ENCODE data around the gene LATS2.

LATS2 gene

DNA sequence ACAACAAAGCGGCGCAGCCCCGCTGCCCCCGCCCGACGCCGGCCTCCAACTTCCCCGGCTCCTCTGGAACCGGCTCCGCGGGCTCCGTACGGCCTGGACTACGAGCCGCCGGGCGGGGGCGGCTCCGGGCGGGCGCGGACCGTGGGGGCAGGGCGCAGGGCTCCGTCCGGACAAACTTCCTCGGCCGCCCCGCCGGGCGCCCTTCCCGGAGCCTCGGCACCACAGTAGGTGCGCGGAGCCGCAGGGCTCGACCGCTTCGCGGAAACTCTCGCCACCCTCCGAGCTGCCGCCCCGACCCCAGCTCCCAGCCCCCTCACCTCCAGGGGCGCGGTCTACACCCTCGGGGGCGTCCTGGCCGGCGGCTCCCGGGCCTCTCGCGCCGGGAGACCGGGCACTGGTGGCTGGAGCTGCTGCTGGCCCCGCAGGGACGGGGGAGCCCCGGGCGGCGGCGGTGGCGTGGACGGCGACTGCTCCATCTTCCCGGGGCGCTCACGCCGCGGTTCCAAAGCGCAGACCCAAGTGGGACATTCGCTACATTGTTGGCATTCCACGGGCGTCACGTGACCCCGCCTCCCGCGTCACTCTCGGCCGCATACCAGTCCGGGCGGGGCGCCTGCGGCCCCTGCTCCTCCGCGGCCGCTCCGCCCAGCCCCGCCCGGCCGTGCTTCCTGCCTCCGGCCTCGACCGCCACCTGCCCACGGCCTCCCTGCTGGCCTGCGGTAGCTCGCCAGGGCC is at the start of gene LATS2:
Gene LATS2 (minus strand): TSS at position 558 of the 735 bp plus-strand sequence. CDS start 15,560 bp downstream, outside the sequence.
- peak; percentile 76 for DNase-seq

DNA sequence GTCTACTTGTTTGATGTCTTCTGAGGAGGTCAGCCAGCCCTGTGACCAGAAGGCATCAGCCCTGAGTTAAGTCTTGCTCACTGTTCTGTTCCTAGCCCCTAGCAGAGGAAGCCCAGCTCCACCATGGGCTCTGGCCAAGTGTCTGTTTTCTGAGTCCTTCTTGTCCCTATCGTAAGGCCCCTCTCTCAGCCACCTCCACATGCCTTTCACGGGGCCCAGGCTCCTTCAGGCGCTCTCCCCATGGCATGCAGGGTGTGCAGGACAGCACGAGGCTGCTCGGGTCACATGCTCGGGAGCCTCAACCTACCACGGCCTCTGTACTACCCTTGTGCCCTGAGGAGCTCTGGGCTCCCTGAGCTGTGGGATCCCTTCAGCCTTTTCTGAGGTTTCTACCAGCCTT is 47.8 kb upstream of the LATS2 start:
- no peak for DNase-seq

DNA sequence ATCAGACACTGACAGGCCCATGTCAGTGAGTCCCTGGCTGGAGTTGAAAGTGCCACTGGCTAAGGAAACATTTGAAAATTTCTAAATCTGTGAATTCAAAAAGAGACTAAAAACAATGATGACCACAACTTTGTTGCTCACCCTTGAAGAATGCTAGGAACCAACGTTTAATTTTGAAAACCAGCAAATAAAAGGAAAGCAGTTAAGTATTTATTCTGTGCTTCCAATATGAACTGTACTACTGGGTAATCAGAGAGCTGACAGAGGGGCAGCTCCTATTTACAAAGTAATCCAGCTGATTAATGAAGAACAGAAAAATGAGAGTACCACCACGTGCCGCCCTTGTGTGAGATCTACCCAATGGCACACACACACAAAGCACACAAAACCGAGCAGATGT is 44.7 kb upstream of the LATS2 start:
- DNase-seq: no peak

DNA sequence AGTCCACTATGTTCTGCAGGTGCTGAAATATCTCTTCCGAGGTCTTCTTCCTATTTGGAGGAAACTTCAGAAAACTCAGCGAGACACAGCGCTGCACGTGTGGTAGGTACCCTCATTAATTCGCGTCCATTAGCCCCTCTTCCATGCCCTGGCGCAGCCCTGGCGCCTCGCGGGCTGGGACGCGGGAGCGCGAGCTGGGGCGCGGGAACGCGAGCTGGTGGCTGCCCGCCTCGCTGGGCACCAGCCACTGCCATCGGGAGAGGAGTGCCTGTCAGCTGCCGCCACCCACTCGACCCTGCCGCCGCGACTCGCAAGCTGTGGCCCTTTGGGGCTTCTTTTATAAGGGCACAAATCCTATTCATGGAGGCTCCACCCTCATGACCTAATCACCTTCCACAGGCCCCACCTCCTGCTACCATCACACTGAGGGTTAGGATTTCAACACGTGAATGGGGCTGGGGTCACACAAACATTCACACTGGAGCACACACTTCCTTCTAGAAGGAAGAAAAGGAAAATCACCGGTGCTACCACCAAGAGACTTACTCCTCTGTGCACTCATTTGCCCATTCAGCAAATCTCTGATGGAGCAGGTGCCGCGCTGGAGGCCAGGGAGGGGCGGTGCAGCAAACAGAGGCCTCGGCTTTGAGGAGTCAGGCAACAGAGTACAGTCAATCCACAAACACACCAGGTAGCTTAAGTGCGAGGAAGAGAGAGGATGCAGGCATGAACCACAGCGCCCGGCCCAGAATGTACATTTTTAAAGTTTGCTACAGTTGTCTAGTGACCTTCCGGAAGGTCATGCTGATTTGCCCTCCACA is 43.0 kb upstream of the LATS2 start:
- no peak for DNase-seq

DNA sequence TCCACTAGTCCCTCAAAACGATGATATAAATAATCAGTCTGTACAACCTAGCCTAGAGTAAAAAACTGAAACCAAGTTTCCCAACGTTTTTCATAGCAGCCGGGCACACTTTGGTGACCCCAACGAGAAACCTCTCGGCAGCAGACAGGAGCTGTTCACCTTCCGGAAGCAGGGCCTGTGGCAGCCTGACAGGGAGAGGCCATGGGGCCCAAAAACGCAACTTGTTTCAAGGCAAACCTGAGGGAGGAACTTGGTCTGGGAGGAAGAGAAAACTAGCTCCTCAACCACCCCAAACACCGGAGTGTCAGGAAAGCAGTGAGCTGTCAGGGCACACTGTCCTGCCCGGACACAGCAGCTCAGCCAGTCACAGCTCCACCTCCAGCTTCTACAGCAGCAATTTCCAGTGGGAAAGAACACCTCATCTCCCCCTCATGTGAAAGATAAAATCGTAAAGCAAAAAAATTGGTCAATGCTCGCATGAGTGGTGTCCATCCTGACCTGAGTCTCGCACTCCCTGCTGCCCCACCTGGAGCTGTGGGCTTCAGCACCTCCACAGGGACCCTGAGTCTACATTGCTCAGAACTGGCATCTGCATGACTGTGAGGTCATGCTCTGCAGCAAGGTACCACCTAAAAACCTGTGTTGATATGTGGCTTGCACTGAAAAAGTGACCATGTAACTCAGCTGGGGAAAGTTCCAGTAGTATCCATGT is 40.6 kb upstream of the LATS2 start:
- DNase-seq: no peak

DNA sequence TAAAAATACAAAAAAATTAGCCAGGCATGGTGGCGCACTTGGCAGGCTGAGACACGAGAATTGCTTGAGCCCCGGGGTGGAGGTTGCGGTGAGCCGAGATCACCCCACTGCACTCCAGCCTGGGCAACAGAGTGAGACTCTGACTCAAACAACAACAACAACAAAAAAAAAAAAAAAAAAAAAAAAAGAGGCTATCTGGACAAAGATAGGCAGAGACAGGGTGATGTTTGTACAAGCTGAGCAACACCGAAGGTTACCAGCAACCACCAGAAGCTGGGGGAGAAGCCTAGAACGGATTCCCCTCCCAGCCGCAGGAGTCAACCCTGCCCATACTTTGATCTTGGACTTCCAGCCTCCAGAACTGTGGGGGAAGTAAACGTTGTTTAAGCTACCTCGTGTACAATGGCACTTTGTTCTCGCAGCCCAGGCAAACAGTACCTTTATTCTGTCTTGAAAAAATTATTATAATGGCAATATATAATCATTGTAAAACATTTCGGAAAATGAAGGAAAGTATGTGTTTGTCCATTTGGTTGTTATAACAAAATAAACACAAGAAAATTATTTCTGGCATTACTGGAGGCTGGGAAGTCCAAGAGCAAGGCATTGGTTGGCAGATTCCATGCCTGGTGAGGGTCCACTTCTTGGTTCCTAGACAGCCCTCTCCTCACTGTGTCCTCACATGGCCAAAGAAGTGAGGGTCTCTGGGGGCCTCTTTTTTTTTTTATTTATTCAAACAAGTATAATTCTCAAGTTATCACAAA is 39.8 kb upstream of the LATS2 start:
- DNase-seq: no peak

DNA sequence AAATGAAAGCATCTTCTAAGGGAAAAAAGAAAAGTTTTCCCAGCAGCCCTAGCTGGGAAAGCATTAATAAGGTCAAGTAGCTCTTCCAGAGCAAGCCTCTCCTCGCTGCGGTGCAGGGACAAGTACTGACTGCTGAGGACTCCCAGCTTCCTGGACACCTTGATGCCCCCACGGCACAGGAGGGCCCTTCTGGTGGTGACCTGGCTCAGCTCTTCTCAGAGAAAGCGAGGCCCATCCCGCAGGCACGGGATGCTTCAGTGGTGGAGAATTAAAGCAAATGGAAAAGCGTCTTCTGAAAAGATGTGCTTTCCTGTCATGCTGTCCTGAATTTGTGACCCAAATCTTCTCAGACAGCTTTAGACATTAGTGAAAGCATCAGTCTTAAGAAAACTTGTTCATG is 38.8 kb upstream of the LATS2 start:
- no peak for DNase-seq

DNA sequence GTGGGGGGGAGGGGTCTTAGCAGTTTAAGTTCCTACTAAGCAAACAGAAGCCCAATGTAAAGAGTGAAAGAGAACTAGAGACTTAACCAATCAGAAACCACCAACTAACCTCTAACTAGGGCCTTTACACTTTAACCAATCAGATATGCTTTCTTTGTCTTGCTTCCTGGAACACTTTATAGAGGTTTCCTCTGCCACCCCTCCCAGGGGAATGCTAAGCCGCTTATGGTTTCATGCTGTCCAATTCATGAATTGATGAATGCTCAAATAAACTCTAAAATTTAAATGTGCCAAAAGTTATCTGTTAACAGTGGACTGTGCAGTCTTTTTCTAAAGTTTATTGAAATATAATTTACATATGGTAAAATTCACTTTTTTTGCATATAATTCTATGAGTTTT is 33.9 kb upstream of the LATS2 start:
- DNase-seq: no peak

DNA sequence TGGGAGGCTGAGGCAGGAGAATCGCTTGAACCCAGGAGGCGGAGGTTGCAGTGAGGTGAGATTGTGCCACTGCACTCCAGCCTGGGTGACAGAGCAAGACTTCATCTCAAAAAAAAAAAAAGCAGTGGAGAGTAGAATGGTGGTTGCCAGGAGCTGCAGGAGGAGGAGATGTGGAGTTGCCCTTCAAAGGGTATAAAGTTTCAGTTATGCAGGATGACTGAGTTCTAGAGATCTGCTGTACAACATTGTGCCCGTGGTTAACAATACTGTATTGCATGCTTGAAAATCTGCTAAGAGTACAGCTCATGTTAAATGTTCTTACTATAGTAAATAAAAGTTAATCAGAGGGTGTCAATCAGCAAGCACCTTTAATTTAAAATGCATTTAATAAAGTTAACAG is 28.4 kb upstream of the LATS2 start:
- DNase-seq: peak; percentile 51

DNA sequence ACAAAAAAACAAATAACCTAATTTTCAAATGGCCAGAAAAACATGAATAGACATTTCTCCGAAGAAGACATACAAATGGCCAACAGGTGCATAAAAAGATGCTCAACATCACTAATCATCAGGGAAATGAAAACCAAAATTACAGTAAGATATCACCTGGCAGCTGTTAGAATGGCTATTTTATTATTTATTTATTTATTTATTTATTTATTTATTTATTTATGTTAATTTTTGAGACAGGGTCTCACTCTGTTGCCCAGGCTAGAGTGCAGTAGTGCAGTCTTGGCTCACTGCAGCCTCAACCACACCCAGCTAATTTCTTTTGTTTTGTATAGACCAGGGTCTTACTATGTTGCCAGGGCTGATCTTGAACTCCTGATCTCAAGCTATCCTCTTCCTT is 27.1 kb upstream of the LATS2 start:
- DNase-seq: no peak

DNA sequence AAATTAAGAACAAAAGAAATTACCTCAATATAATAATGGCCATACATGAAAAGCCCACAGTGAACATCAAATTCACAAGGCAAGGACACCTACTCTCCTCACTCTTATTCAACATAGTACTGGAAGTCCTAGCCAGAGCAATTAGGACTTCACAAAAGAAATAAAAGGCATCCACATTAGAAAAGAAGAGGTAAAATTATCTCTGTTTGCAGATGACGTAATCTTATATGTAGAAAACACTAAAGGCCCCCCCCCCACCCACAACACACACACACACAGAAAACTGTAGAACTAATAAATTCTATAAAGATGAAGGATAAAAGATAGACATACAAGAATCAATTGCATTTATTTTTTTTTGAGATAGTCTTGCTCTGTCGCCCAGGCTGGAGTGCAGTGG is 25.5 kb upstream of the LATS2 start:
- DNase-seq: no peak

DNA sequence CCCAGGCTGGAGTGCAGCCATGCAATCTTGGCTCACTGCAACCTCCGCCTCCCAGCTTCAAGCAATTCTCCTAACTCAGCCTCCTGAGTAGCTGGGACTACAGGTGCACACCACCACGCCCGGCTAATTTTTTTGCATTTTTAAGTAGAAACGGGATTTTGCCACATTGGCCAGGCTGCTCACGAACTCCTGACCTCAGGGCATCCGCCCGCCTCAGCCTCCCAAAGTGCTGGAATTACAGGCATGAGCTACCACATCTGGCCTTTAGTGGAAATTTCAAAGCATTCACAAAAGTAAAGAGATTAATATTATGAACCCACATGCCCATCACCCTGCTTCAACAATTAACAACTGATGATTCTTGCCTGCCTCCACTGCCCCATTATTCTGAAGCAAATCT is 20.5 kb upstream of the LATS2 start:
- no peak for DNase-seq

DNA sequence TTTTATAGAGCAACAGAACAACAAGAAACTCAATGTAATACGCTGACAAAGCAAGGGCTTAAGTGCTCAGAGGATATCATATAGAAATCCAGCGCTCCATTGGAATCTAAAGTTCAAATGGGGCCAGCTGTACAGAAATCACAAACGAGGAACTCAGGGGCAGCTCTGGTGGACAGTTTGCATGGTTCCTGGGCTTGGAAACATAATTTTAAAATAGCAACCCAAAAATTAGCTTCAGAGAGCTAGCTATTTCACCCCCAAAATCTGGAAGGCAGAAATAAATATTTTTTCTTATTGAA is 19.2 kb upstream of the LATS2 start:
- no peak for DNase-seq

DNA sequence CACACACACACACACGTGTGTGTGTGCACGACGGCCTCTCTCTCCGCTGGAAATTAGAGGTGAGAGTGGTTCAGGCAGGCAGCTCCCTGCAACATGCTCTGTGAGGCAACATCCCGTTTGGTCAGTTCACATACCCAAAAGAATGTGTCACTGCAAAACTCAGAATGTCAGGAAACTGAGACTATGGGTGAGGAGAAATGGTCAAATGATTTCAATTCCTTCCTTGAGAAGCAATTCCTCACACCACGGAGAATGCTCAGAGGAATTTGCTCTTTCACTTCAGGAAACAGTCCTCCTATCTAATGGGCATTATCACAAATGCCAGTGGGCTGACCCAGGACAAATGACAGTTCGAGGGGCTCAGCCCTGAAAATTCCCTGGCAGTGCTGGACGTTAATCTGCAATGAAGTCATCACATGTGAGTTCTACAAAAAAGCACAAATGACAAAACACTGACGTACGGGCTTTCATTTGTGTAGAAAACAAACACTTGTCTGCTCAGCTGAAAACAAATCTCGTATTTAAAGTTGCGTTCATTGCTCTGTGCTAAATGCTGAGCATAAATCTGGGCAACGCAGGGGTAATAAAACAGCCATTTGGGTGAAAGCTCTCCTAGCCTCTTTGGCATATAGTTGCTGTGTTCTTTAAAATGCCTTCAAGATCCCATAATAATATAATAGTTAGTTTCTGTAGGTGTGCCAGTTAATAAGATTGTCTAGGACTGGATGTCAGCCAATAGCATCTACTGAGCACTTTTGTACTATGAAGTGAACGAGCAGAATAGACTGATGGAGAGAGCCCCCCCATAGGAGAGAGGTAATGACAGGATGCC is 18.6 kb upstream of the LATS2 start:
- no peak for DNase-seq

DNA sequence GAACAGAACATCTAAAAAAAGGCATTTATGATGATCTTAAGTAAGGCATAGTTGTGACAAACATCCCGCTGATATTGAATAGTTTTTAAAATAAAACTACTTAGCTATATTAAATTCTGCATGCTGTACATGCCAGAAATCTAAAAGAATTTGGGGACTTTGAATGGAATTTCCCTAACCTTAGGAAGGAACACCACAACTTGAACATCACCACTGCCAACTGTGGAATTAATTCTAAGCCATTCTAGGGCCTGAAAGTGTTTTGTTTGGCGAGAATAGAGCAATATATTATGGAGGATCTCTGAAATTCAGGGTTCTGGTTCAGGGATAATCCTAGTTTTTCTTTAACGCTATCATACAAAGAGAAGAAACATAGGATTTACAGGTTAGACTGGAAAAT is 17.8 kb upstream of the LATS2 start:
- no peak for DNase-seq

DNA sequence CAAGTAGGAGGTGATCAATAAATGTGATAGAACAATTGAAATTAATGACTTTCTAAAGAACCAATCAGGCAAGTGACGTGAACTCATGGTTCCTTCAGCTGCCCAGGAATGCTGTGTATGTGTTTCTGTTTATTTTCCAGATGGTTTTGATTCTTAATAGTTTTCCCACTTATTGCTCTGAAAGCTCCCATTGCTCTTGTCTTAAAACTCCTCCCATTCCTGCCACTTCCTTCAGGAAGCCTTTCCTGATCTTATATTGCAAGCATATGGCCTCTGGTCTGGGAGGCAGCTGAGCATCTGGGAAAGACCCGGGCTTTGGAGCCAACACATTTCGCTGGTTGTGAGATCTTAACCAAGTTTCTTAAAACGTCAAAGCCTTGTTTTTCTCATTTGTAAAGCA is 17.1 kb upstream of the LATS2 start:
- no peak for DNase-seq

DNA sequence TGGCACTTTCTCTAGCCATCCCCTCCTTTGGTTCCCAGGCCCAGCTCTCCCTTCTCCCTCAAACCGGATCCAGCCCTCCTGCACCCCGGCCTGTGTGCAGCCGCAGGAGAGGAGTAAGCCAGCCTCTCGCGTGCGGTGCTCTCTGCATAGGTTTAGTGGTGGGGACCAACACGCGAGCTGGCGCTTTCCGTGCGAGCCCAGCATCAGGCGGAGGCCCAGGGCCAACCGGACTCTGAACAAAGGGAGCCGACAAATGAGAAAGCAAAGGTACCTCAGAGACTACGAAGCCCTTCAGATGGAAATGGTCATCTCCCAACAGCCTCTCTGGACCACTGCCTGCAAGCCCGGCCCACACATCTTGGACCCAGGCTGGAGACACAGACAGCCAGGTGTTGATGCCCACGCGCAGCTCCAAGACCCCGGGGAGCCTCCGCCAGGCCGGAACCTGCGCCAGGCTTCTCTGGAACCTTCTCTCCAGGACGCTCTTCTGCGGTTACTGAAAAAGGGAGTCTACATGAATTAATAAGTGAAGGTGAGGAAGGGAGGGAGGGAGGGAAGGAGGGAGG is 16.5 kb upstream of the LATS2 start:
- DNase-seq: no peak

DNA sequence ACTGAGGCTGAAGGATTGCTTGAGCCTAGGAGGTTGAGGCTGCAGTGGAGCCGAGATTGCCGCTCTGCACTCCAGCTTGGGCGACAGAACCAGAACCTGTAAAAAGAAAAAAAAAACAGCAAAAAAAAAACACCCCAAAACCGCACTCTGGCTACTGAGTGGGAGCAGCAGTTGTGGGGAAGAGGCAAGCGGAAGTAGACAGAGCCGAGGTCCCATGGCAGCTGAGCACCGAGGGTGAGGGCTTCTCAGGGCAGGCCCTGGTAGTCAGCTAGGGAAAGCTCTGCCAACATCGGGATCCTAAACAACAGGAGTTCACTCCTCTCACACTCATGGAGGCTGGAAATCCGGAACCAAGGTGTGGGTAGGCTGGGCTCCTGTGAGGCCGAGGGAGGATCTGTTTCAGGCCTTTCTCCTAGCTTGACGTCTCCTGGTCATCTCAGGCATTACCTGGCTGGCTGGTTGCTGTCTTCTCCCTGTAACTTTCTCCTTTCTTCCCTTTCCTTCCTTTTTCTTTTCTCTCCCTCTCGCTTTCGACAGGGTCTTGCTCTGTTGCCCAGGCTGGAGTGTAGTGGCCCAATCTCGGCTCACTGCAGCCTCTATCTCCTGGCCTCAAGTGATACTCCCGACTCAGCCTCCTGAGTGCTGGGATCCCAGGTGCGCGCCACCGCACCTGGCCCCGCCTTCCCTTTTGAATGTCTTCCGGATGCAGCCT is 15.8 kb upstream of the LATS2 start:
- no peak for DNase-seq

DNA sequence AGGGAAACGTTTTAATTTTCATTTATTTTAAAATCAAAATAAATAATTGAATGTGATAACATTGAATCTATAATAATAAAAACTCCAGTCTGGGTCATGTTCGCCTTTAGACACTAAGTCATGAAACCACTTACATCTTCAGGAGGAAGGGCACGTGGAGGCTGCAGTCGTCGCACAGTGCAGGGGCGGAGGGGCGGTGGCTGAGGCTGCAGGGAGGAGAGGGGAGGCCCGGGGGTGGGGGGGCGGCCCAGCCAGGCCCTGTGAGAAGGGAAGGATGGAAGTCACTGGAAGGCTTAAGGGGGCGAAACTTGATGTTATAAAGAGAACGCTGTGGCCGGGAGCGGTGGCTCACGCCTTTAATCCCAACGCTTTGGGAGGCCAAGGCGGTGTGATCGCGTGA is 14.9 kb upstream of the LATS2 start:
- no peak for DNase-seq

DNA sequence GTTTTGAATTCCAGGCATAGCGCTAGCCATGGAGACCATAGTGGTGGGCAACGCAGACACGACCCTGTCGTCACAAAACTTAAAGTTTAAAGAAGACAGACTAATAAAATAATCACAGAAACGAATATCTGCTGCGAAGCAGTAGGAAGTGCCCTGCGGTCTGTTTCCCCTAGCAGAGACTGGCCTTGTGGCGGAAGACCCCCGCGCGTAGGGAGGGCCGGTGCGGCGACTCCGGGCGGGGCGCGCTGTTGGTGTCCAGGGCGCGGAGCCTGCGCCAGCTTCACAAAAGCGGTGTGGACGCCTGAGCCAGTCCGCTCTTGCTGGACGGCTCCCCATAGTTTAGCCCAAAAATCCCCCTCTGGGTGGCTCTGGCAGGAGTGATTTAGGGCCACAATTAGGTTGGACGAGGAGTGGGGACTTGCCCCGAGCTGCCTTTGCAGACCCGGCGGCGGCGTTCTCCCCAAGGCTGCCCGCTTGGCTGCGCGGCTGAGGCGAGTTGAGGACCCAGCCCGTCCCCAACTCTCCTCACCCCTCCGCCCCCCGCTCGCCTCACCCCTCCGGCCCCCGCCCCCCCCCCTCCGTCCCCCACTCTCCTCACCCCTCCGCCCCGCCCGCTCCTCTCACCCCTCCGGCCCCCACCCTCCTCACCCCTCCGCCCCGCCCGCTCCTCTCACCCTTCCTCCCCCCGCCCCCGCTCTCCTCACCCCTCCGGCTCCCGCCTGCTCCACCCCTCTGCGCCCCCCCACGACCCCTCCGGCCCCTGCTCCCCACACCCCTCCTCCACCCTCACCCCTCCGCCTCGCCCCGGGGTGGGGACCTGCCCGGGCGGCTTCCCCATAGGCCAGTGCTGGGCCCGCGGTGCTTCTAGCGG is 14.2 kb upstream of the LATS2 start:
- peak; percentile 28 for DNase-seq
